ENCODE results near the gene IRGQ.
"Not testable (repeated sequence)": the region's sequence is repeated elsewhere in the genome, so short reads cannot be mapped to it uniquely, and the experiment has no call there.

Gene IRGQ

DNA sequence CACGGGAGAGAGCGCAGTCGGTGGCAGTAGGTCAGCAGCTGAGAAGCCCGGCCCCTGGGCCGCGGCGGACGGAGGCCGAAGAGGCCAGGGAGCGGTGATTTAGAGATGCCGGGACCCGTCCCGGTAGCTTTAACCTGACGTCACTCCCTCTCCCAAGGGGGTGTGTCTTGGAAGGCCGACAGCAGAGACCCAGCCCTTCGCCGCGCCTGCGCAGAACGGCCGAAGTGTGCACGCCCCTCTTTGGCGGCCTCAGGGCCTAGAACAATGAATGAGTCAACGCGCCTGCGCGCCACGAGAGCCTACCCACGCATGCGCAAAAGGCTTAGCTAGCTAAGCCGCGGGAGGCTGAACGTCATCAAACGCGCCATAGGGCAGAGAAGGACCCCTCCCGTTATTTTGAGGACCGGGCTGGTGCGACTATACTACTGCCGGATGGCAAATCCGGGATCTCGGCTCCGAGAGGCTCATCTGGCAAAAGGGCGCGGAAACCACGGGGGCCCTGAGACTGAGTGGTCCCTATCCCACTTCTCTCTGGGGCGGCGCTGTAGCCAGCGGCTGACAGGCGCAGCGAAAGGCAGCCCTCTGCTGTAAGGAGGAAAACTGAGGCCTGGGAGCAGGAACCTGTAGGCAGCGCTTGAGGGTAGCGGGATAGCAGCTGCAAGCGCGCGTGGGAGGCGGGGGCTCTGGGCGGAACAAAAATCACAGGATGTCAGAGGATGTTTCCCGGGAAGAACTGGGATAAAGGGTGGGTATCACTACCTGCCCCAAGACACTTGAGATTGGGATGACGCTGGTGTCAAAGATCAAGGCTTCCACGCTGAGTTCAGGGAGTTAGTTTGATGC is at the start of gene IRGQ, which contains the start of gene ZNF576:
IRGQ (minus strand) TSS at position 136 of the 843 bp plus-strand sequence. CDS start 796 bp downstream, outside the sequence.
ZNF576 (plus strand) TSS at position 597 of the 843 bp plus-strand sequence. CDS start 514 bp downstream, outside the sequence.
- DNase-seq (ENCODE audit: low read depth, low spot score) = peak; percentile 100

- DNase-seq (ENCODE audit: low read depth, low spot score) = no peak
Observed at GRCh38 chr19:43644181-43644580, 48.2 kb upstream of the IRGQ start.

- DNase-seq (ENCODE audit: low read depth, low spot score) = no peak
Observed at GRCh38 chr19:43643326-43643725, 47.4 kb upstream of the IRGQ start.

- DNase-seq (ENCODE audit: low read depth, low spot score) = no peak
Observed at GRCh38 chr19:43642531-43642930, 46.6 kb upstream of the IRGQ start.

DNA sequence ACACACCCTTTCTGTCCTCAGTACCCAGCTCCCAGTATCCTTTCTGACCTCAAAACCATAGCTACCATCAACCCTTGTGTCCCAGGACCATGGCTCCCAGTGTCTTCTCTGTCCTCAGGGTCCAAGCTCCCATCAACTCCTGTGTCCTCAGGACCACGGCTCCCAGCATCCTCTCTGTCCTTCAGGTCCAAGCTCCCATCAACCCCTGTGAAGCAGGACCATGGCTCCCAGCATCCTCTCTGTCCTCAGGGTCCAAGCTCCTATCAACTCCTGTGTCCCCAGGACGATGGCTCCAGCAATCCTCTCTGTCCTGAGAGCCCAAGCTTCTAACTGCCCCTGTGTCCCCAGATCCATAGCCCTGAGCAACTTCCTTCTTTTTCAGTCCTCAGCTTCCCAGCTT is 45.4 kb upstream of the IRGQ start:
- no peak for DNase-seq (ENCODE audit: low read depth, low spot score)

DNA sequence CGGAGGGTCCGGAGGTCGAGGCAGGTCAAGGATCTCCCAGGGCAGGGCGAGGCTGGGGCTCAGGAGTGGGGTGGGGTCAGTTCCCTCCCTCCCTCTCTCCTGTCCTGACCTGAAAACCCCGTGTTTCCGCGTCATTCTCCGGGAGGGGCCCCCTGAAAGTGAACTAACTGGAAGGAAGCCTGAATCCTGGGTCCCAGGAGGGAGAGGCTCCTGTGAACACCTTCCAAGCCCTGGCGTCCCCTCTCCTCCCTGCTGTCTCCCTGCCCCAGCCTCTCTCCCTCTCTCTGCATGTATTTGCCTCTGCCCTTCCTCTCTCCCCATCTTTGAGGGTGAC is 44.5 kb upstream of the IRGQ start:
- no peak for DNase-seq (ENCODE audit: low read depth, low spot score)

- peak; percentile 46 for DNase-seq (ENCODE audit: low read depth, low spot score)
Observed at GRCh38 chr19:43639519-43640423, 43.8 kb upstream of the IRGQ start, which contains the start of gene CADM4. CADM4 (minus strand) TSS chr19:43639850; CDS start chr19:43639790, 60 bp downstream.

DNA sequence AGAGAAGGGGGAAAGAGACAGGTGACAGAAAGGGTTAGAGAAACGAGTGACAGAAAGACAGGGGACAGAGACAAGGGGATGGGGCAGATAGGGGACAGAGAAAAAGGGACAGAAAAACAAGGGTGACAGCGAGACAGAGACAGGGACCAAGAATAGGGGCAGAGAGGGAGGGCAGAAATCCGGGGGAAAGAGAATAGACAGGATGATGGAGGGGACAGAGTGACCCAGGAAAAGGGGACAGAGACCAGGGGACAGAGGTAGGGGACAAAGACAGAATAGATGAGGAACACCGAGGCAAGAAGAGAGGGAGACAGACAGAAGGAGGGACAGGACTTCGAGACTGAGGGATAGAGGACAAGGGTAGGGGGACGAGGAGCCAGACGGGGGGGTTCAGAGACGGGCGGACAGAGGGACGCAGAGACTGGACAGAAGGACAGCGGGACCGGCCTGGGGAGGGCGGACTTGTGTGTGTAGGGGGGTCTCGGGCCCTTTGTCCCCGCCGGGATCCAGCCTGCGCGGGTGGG is 43.1 kb upstream of the IRGQ start:
- no peak for DNase-seq (ENCODE audit: low read depth, low spot score)

DNA sequence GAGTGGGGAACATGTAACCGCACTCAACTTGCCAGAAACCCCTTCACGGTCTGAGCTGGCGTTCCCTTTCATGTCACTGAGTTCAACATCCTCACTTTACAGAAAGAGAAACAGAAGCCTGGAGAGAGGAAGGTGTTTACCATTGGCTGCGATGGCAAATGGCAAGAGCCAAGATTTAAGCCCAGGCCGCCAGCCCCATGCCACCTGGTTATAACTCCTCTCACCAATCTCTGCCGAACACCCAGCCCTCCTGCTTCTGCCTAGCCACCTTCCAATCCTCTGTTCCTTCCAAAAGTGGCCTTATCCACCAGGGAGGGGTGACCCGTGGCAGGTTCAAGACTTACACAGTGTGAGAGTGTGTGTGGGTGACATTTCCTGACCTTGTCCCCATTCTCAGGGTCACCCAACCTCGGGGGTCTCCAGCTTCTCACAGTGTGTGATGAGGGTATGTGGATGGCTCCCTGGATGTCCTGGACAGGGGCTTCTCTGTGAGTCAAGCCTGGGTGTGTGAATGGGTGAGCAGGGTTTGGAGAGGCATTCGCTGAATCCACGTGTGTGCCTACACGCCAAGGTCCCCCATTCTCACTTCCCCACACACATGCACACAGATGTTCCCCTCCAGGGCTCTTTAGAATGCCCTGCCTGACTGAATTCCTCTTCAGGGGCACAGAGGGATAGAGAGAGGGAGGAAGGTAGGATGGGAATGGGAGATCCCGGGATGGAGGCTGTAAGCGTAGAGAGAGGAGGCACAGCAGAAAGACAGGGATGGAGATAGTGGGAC is 42.5 kb upstream of the IRGQ start:
- no peak for DNase-seq (ENCODE audit: low read depth, low spot score)

DNA sequence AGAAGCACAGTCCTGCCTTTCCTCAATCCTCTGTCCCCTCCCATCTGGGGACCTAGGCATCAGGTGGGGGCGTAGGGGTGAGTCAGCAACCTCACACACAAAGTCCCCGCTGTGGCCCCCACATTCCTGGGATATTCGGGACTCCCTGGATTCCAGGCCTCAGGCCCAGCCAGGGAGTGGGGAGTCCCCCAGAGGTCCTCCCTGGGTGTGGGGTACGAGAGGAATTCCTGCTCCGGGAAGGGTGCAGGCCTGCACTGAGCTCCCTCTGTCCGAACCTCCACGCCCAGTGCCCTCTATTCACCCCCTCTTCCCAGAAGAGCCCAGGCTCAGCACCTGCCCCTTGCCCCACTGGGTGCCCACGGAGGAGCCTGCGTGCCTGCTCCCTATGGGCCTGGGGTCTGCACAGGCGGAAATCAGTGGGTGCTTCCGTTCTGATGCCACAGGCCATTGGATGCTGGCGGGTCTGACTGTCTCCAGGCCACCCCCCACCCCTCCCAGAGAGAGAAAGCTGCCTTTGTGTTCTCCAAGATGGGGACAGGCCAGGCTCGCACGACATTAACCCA is 40.3 kb upstream of the IRGQ start:
- peak; percentile 70 for DNase-seq (ENCODE audit: low read depth, low spot score)

GRCh38 chr19:43635561-43635940 is 39.6 kb upstream of the IRGQ start:
- DNase-seq (ENCODE audit: low read depth, low spot score) = not testable (repeated sequence)

DNA sequence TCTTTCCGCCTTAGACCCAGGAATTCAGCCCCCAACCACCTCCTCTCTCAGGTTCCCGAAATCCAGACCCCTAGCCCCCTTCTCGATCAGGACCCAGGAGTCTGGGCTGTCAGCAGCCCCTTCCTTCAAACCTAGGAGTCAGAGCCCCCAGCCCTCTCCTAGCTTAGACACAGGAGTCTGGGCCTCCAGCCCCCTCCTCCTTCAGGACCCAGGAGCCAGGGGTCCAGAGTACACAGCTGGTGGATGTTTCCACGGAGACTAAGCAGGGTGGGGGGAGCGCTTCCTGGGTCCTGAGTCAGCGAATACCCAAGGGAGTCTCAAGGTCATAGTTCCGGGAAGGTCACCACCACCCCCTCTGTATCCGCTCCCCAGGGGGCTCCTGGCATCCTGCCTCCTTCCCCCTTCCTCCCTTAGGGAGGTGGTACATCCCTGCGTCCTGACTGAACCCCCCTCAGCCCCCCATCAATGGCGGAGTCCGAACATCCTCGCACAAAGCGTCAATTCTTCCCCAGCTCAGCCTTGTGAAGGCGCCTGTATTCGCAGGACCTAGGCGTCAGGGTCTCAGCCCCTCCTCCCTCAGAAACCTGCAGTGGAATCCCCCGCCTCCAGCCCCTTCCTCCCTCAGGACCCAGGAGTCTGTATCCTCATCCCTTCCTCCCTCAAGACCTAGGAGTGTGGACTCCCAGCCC is 39.1 kb upstream of the IRGQ start:
- peak; percentile 48 for DNase-seq (ENCODE audit: low read depth, low spot score)

- DNase-seq (ENCODE audit: low read depth, low spot score) = peak; percentile 38
Observed at GRCh38 chr19:43634506-43634871, 38.6 kb upstream of the IRGQ start.

DNA sequence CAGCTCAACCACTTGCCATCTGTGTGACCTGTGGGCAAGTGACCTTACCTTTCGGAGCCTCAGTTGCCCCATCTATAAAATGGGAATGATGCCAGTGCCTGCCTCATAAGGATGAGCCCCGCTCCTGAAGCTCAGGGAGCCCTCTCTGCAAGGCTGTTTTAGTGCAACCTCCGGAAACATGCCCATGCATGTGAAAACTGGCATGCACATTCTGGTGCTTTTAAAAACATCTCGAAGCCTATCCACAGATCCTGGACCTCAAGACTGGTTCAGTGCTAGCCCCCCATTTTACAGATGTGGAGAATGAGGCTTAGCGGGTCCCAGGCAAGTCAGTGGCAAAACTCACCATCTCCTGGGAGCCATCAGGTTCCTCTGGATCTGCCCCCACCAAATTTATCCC is 38.1 kb upstream of the IRGQ start:
- no peak for DNase-seq (ENCODE audit: low read depth, low spot score)

GRCh38 chr19:43633520-43633919 is 37.6 kb upstream of the IRGQ start:
- no peak for DNase-seq (ENCODE audit: low read depth, low spot score)

DNA sequence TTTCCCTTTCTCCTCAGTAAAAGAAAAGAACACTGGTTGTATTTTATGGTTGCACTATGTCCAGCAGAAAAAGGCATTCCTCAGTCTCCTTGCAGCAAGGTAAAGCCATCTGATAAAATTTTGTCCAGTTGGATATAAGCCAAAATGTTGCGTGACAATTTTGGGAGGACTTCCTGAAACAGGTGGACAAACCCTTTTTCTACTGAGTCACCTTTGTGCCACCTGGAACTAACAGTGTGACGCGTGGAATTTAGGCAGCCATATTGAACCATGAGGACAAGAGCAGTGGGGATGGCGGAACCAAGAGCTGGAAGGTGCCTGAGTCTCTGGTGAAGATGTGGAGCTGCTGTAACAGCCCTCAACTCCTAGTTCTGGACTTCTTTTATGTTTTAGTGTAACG is 35.6 kb upstream of the IRGQ start:
- no peak for DNase-seq (ENCODE audit: low read depth, low spot score)

DNA sequence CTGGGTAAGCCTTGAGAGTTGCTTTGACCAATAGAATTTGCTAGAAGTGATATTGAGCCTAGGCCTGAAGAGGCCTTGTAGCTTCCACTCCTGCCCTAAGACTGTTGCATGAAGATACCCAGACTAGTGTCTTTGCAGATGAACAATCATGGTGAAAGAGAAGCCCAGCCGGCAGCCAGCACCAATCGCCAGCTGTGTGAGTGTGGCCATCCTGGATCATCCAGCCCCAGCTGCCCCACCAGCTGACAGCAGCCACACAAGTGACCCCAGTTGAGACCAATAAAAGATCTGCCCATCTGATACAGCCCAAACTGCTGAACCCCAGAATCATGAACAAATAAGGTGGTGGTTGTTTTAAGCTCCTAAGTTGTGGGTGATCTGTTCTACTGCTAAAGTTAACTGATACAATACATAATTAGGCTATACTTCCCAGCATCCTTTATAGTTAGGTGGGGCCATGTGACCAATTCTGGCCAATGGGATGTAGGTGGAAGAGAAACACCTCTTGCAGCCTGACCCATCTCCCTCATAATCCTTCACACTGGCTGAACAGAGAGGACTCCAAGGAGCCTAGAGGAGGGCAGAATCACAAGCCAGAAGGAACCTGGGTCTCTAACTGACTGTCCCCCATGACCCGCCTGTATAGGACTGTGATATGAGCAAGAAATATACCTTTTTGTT is 32.9 kb upstream of the IRGQ start:
- no peak for DNase-seq (ENCODE audit: low read depth, low spot score)

DNA sequence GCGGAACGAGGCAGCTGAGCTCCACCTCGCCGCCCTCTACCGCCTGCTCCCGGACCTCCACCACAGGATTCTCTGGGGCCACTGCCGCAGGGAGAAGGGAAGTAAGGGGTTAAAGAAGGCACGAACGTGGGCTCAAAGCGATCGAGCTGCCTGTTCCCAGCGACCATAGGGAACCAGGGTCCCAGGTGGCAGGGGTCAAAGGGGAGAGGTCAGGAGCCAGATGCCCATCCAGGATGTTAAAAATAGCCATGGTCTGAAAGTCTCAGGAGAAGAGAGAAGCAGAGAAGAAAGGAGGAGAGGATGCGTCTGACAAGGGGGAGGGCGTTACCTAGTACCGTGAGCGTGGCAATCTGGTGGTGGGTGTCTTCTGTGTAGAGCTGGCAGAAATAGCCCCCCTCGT is 30.9 kb upstream of the IRGQ start:
- no peak for DNase-seq (ENCODE audit: low read depth, low spot score)

GRCh38 chr19:43625918-43626579 is 30.1 kb upstream of the IRGQ start:
- no peak for DNase-seq (ENCODE audit: low read depth, low spot score)

Data from astrocyte of the hippocampus (primary cell).